ENCODE results near the gene ETNK2. TPM values are rescaled to one million over a fixed set of nuclear protein-coding genes. Genes with fewer than 3 reads are reported as not detected.

The ETNK2 gene
- polyA plus RNA-seq, 2 of the 4 experiments (the other 2 are of a cell fraction): 3.4 to 5.2 TPM

GRCh38 chr1:204155881-204156280 is 4.0 kb upstream of the ETNK2 start (continued):
- TF ChIP-seq FOSL2 (IDR thresholded peaks at IDR 0.05) (no peak), FOSL2 (CRISPR knock-in tag; IDR thresholded peaks at IDR 0.05) (no peak)
- TF ChIP-seq, protein P1, sequence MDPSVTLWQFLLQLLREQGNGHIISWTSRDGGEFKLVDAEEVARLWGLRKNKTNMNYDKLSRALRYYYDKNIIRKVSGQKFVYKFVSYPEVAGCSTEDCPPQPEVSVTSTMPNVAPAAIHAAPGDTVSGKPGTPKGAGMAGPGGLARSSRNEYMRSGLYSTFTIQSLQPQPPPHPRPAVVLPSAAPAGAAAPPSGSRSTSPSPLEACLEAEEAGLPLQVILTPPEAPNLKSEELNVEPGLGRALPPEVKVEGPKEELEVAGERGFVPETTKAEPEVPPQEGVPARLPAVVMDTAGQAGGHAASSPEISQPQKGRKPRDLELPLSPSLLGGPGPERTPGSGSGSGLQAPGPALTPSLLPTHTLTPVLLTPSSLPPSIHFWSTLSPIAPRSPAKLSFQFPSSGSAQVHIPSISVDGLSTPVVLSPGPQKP (IDR thresholded peaks at IDR 0.05; ENCODE audit: low read depth, low read length): no peak

GRCh38 chr1:204154568-204155255 is 2.9 kb upstream of the ETNK2 start:
- ChIA-PET CTCF (interaction anchor here (0.7 to 6.2 kb wide), 8 partner anchors 9 to 210 kb away, joined by 3 to 62 read pairs (median 4); partner anchors contain the start of gene GOLT1A), POLR2A (no interaction called here)
- no peak overlapping the region for H3K4me3 ChIP-seq
- H3K27ac ChIP-seq: no peak overlapping the region
- H3K4me2 ChIP-seq: no peak overlapping the region
- TF ChIP-seq BCL3 (IDR thresholded peaks at IDR 0.05): no peak
- no peak for TF ChIP-seq HOXA7 (CRISPR knock-in tag; IDR thresholded peaks at IDR 0.05)
- TF ChIP-seq POLR2AphosphoS2 (conservative IDR thresholded peaks at IDR 0.05; ENCODE audit: low read length): no peak
- TF ChIP-seq JUN (IDR thresholded peaks at IDR 0.05): no peak
- TF ChIP-seq RNF2 (IDR thresholded peaks at IDR 0.05; ENCODE audit: borderline replicate concordance, low read depth): no peak
- TF ChIP-seq HMGXB4 (CRISPR knock-in tag; IDR thresholded peaks at IDR 0.05; ENCODE audit: borderline replicate concordance): no peak
- TF ChIP-seq CHD2 (IDR thresholded peaks at IDR 0.05; ENCODE audit: low read length, partially characterized antibody): no peak
- no peak for TF ChIP-seq CEBPB (IDR thresholded peaks at IDR 0.05)
- TF ChIP-seq NPAS2 (CRISPR knock-in tag; IDR thresholded peaks at IDR 0.05; ENCODE audit: borderline replicate concordance): no peak
- TF ChIP-seq MAX (IDR thresholded peaks at IDR 0.05): no peak
- no peak for TF ChIP-seq EHF (CRISPR knock-in tag; IDR thresholded peaks at IDR 0.05)
- H3K9me3 ChIP-seq: no peaks in the 10 kb centered on the region
- DNase-seq (ENCODE audit: low read depth in 1 of 2, low spot score in 1 of 2): no peak
- WGBS (ENCODE audit: missing lambda C conversion rate): 83% methylated on average over 15 of the region's 15 CpGs
- no peak for ATAC-seq
- FAIRE-seq: no peak
- H3K4me1 ChIP-seq: peaks cover 16% of the 10 kb centered on the region

GRCh38 chr1:204153667-204154066 is 1.8 kb upstream of the ETNK2 start:
- TF ChIP-seq SREBF2 (IDR thresholded peaks at IDR 0.05) (no peak), EHMT2 (IDR thresholded peaks at IDR 0.05; ENCODE audit: low read depth) (no peak), CEBPB (IDR thresholded peaks at IDR 0.05) (no peak), RAD21 (conservative IDR thresholded peaks at IDR 0.05 in 1 of 2, IDR thresholded peaks at IDR 0.05 in 1 of 2) (no peak), POLR2AphosphoS2 (conservative IDR thresholded peaks at IDR 0.05; ENCODE audit: low read length) (no peak), ZSCAN20 (CRISPR knock-in tag; IDR thresholded peaks at IDR 0.05) (no peak), MAZ (IDR thresholded peaks at IDR 0.05; ENCODE audit: borderline replicate concordance, low read depth, low read length) (no peak), MAX (IDR thresholded peaks at IDR 0.05) (no peak), ZFP36 (IDR thresholded peaks at IDR 0.05; ENCODE audit: borderline replicate concordance, partially characterized antibody) (no peak), BCL3 (IDR thresholded peaks at IDR 0.05) (no peak), RARB (CRISPR knock-in tag; IDR thresholded peaks at IDR 0.05) (no peak), HEYL (CRISPR knock-in tag; IDR thresholded peaks at IDR 0.05) (no peak), ESRRA (IDR thresholded peaks at IDR 0.05; ENCODE audit: borderline replicate concordance, low read length) (no peak), KDM1A (IDR thresholded peaks at IDR 0.05; ENCODE audit: low read depth) (no peak), RFX5 (IDR thresholded peaks at IDR 0.05) (no peak)
- Histone ChIP-seq H3K9me3 (no peaks in the 10 kb centered on the region), H3K27ac (no peak overlapping the region), H3K4me3 (no peak overlapping the region), H3K4me2 (no peak overlapping the region), H3K4me1 (peaks cover 16% of the 10 kb centered on the region)
- ATAC-seq: no peak
- FAIRE-seq: no peak
- ChIA-PET CTCF (interaction anchor here (0.7 to 6.2 kb wide), 8 partner anchors 10 to 282 kb away, joined by 3 to 62 read pairs (median 4); no protein-coding TSS in a partner anchor), POLR2A (no interaction called here)
- 79% methylated on average over 4 of the region's 5 CpGs for WGBS (ENCODE audit: missing lambda C conversion rate)
- DNase-seq (ENCODE audit: low read depth in 1 of 2, low spot score in 1 of 2): no peak

Measured in A549 (cell line).